ENCODE measurements around the gene UBE3B.

Gene UBE3B

DNA sequence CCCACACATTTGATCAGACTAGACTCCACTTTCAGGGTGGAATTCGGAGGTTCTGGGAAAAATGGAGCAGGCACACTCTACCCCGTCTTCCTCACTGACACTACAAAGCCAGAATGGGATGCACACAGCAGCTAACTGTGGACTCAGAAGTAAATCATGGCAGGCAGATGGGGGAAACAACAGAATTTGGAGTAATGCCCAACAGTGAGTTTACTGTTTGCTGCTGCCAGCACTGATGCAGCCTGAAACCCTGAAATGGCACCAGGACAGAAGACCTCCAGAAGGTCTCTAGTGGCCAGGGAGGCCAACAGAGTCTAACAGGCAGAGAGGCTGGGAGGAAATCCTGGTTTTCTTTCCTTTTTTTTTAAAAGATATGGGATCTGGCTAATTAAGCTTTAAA, 24.9 kb upstream of the UBE3B start:
- peaks cover 80% of the 10 kb centered on the region for H3K36me3 ChIP-seq
- DNase-seq: no peak
- TF ChIP-seq, protein P1, sequence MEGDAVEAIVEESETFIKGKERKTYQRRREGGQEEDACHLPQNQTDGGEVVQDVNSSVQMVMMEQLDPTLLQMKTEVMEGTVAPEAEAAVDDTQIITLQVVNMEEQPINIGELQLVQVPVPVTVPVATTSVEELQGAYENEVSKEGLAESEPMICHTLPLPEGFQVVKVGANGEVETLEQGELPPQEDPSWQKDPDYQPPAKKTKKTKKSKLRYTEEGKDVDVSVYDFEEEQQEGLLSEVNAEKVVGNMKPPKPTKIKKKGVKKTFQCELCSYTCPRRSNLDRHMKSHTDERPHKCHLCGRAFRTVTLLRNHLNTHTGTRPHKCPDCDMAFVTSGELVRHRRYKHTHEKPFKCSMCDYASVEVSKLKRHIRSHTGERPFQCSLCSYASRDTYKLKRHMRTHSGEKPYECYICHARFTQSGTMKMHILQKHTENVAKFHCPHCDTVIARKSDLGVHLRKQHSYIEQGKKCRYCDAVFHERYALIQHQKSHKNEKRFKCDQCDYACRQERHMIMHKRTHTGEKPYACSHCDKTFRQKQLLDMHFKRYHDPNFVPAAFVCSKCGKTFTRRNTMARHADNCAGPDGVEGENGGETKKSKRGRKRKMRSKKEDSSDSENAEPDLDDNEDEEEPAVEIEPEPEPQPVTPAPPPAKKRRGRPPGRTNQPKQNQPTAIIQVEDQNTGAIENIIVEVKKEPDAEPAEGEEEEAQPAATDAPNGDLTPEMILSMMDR (IDR thresholded peaks at IDR 0.05; ENCODE audit: low read depth, low read length): no peak
- H3K4me3 ChIP-seq (ENCODE audit: low read depth, low read length): no peak overlapping the region
- no peak overlapping the region for H3K27ac ChIP-seq
- no peaks in the 10 kb centered on the region for H3K9me3 ChIP-seq (ENCODE audit: severe bottlenecking)
- H3K27me3 ChIP-seq (ENCODE audit: insufficient read depth, low read depth, severe bottlenecking): no peaks in the 10 kb centered on the region

DNA sequence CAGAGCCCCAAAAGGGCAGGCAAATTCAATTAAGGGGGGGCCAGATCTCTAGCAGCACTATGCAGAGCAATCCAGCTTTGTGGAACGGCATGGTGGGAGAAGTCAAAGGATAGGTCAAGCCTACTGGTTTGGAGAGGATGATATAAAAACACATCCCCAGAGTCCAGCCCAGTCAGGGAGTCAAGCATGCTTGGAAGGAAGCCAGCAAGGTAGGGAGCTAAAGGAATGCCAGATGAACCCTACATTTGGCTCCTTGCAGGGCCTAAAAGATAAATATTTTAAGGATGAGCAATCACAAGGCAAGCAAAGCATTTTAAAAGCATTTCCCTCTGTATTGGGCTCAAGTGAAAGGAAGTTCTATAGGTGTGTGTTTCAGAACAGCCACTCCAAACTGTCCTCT, 21.7 kb upstream of the UBE3B start:
- Histone ChIP-seq H3K4me3 (ENCODE audit: low read depth, low read length) (no peak overlapping the region), H3K36me3 (peaks cover 70% of the 10 kb centered on the region), H3K27me3 (ENCODE audit: insufficient read depth, low read depth, severe bottlenecking) (no peaks in the 10 kb centered on the region), H3K9me3 (ENCODE audit: severe bottlenecking) (no peaks in the 10 kb centered on the region), H3K27ac (no peak overlapping the region)
- DNase-seq: no peak
- TF ChIP-seq, protein P1 (IDR thresholded peaks at IDR 0.05; ENCODE audit: low read depth, low read length): no peak

DNA sequence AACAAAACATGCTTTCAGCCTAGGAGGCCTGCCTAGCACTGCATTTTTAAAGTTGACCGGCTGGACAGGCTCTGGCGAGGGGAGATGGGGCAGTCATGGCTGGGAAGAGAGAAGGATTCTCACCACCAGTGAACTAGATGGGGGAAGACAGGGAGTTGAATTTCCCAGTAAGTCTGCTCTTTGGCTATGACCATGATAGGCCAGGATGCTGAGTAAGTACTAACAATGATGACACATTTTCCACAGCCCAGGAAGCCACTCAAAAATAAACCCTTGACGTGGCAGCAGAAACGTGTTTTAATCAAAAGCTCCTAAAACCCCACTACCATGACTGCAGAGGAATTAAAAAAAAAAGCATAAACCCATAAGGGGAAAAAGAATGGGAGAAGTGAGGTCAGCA, 19.3 kb upstream of the UBE3B start:
- Histone ChIP-seq H3K36me3 (peaks cover 51% of the 10 kb centered on the region), H3K4me3 (ENCODE audit: low read depth, low read length) (no peak overlapping the region), H3K27me3 (ENCODE audit: insufficient read depth, low read depth, severe bottlenecking) (no peaks in the 10 kb centered on the region), H3K9me3 (ENCODE audit: severe bottlenecking) (no peaks in the 10 kb centered on the region), H3K27ac (no peak overlapping the region)
- no peak for DNase-seq
- TF ChIP-seq, protein P1 (IDR thresholded peaks at IDR 0.05; ENCODE audit: low read depth, low read length): no peak

DNA sequence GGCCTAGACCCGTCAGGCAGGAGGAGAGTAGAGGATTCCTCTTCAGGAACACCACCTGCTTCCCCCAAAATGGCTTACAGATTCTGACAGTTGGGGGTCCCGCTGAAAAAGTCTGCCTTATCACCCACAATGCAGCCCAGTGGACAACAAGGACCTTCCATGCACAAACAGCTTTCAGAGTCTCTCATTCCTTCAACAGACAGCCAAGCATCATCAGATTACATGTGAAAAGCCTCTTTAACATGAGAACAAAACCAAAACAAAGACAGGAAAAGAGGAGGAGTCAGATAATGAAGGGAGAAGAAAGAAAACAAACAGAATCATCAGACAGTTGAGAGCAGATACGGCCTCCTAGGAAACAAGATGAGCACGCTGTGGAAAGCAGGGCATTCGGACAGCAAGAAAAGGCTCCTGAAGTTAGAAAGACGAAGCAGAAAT, 18.6 kb upstream of the UBE3B start:
- Histone ChIP-seq H3K36me3 (peaks cover 48% of the 10 kb centered on the region), H3K27me3 (ENCODE audit: insufficient read depth, low read depth, severe bottlenecking) (no peaks in the 10 kb centered on the region), H3K4me3 (ENCODE audit: low read depth, low read length) (no peak overlapping the region), H3K9me3 (ENCODE audit: severe bottlenecking) (no peaks in the 10 kb centered on the region), H3K27ac (no peak overlapping the region)
- DNase-seq: no peak
- TF ChIP-seq, protein P1 (IDR thresholded peaks at IDR 0.05; ENCODE audit: low read depth, low read length): no peak

DNA sequence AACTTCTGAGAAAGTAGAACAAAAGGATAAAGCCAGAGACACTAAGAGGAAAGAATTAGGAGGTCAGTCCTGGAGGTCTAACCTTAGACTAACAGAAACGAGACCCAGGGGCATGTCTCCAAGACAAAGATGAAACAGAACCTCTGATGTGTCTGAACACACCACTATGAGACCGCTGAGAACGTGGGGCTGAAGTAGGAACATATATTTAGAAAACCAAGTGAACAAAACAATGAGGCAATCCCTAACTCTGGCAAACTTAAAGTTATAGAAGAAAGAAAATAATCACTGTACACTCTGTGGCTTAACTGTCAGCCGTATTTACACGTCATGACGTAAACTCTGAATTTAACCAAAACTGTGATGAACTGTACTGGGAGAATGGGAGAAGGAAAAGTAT, 18.2 kb upstream of the UBE3B start:
- Histone ChIP-seq H3K27ac (no peak overlapping the region), H3K4me3 (ENCODE audit: low read depth, low read length) (no peak overlapping the region), H3K36me3 (peaks cover 43% of the 10 kb centered on the region)

DNA sequence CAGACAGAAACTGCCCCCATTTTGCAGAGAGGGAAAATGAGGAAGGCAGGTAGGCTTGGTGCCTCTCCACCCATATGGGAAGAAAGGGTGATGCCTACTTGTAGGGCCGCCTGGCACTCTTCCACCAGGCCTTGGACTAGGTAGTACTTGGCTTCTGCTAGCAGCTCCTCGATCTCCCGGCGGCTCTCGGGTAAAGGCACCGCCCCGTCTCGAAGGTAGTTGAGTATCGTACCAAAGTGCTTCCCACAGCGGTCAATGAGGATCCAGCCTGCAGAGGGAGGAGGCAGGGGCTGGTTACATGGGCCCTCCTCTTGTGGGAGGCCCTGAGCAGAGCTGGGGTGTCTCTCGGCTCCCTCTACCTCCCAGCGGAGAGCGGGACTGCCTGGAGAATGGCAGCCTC, 16.9 kb upstream of the UBE3B start:
- DNase-seq: no peak
- Histone ChIP-seq H3K27me3 (ENCODE audit: insufficient read depth, low read depth, severe bottlenecking) (no peaks in the 10 kb centered on the region), H3K36me3 (peaks cover 41% of the 10 kb centered on the region), H3K9me3 (ENCODE audit: severe bottlenecking) (no peaks in the 10 kb centered on the region), H3K4me3 (ENCODE audit: low read depth, low read length) (no peak overlapping the region), H3K27ac (no peak overlapping the region)
- TF ChIP-seq, protein P1 (IDR thresholded peaks at IDR 0.05; ENCODE audit: low read depth, low read length): no peak

More for the DNA sequence above, 18.2 kb upstream of the UBE3B start:
- no peak for DNase-seq
- no peaks in the 10 kb centered on the region for H3K9me3 ChIP-seq (ENCODE audit: severe bottlenecking)
- no peaks in the 10 kb centered on the region for H3K27me3 ChIP-seq (ENCODE audit: insufficient read depth, low read depth, severe bottlenecking)
- TF ChIP-seq, protein P1 (IDR thresholded peaks at IDR 0.05; ENCODE audit: low read depth, low read length): no peak
